Left colon (tissue), 2 donors: ENCODE results near the gene CHST9. TPM values are rescaled to one million over a fixed set of nuclear protein-coding genes. Genes with fewer than 3 reads are reported as not detected.

Experiments
- ATAC-seq: fragments of 200-7000 bp; cut with Tn5 transposase; one replicate; pipeline ENCODE4 v1.9.1; 2020; ENCODE audit warnings: mild to moderate bottlenecking, moderate library complexity
- DNase-seq, 2 donors: peaks; one replicate each; pipeline ENCODE4 v3.0.0-alpha.2; 2020
- intact Hi-C, 2 donors: fragments of 100-400 bp; cut with DNase I in 1 of 2; cut with micrococcal nuclease in 1 of 2; formaldehyde crosslinking; loops; one replicate each; pipeline versions ENCODE4 v1.11.2 to v1.14.0; 2022; cut with DNase I, micrococcal nuclease
- total RNA-seq, 2 donors: library from RNA; stranded (reverse); fragmentation: NEBNext Ultra II Directional; extraction: Animal tissue kit (Norgen Biotek cat#: 25700); gene quantifications; one replicate each; pipeline ENCODE4 v1.2.1, GENCODE V29; 2021
- donor health status: DM: no; HTN: no; CAD: no.
- donor health status: DM: yes; HTN: yes; CAD: no.

The CHST9 gene
- total RNA-seq, 2 donors from 2014 or later = 0.20 TPM; not detected in 1

DNA sequence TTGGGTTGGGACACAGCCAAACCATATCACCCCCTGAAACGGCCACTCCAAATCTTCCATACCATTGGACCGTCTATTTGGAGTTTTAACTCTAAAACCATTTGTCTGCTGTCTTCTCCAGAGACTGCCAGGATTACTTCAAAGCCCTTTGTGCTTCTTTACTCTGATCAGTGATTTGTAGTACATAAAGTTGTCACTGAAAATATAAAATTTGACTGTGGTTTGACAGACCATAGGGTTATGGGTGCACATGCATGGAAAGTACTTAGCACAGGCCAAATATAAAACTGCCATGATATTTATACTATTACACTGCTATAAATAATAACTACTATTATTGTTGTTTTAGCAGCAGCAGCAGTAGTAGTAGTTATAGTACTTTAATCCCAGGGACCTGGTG lies 265.9 kb downstream of the CHST9 start:
- ATAC-seq (no peak), DNase-seq (no peak)
- intact Hi-C loops = no loop called here

DNA sequence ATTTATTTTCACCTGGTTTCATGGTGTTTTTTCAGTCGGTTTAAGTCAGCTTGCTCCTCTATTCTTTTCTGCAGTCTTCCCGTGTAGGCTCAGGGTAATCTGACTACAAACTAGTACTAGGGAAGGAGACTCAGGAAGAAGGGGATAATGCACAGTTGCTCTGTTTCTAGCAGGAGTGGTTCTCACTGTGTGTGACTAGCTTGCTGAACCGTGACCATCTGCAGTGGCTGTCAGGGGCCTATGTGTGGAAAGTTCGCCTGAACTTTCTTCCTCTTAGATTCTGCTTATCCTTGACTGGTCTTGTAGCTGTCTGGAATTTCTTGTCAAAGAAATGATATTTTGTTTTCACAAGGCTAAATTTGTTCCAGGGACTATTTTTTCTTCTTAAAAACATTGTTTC lies 273.3 kb downstream of the CHST9 start:
- no peak for DNase-seq
- ATAC-seq = no peak
- intact Hi-C loops = no loop called here

DNA sequence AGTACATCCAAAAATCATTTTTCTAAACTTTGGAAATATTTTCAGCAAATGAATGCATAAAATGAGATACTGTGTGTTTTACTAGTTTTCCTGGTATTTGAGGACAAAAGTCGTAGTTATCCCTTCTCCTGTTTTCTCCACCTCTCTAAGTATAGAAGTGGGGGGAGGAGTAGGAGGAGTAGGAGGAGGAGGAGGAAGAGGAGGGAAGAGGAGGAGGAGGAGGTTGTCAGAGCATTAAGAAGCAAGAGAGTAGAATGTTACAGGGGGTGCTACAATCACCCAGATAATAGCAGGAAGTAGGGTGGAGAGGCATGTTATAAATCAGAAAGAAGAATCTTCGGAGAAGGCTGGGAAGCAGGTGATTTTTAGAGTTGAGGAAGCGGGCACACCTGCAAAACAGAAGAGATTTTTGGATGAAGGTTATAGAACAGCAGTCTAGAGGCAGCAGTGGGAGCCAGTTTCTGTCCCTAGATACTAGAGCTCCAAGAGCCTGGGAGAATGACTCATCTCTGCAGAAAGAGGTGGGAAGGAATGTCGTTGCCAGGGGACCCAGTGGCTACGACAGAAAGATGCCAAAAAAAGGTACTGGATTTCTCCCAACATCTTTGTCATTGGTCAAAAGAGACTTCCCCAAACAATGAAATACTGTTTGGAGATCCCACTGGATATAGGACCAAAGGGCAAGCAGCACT lies 275.4 kb downstream of the CHST9 start:
- intact Hi-C loops = no loop called here
- DNase-seq (no peak), ATAC-seq (no peak)

DNA sequence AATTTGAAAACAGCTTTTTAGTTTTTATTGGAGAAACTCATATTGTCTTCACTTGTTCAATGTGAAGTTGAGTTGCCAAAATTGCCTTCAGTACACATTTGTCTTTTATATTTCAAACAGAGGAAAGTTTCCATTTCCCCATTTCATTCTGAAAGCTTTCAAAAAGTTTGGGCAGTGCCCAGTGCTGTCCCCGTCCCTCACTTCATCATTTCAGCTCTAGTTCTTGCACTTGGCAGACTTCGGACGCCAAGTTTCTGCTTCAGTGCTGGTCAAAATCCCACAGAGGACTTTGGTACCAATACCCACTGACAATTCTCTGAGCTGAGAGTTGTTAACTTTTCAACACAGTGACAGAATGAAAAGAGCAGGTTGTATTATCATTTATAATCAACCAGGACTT lies 276.2 kb downstream of the CHST9 start:
- no peak for DNase-seq
- ATAC-seq = no peak
- intact Hi-C loops = no loop called here

DNA sequence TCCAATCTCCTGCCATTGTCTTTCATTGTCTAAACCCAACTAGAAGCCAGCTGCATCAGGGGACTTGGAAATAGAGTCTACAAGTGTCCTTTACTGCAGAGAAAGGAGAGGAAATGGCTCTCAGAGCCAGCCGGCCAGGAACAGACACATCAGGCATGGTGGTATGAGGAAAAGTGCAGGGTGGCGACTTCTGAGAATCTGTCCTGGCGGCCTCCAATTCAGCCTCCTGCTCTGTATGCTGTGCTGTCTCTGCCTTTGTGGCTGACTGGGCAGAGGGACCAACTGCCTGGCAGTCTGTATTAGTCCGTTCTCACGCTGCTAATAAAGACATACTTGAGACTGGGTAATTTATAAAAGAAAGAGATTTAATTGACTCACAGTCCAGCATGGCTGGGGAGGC lies 282.8 kb downstream of the CHST9 start:
- ATAC-seq = no peak
- DNase-seq = no peak
- intact Hi-C loops = no loop called here

DNA sequence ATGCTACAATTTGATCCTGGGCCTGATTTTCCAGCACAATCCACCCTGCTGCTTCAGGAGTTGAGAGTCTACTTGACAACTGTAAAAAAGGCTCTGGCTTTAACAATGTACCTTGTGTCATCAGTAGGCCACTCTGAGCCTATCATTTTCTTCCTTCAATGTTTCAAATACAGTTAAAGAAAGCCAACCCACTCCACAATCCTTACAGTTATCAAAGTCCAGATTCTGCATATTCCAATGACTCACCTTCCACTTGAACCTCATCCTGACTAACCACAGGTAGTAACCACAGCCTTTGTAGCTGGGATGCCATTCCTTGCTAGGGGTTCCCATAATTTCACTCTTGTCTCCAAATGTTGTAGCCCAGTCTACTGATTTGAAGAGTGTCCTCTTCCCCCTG lies 284.1 kb downstream of the CHST9 start:
- intact Hi-C loops = no loop called here
- DNase-seq = no peak
- no peak for ATAC-seq

DNA sequence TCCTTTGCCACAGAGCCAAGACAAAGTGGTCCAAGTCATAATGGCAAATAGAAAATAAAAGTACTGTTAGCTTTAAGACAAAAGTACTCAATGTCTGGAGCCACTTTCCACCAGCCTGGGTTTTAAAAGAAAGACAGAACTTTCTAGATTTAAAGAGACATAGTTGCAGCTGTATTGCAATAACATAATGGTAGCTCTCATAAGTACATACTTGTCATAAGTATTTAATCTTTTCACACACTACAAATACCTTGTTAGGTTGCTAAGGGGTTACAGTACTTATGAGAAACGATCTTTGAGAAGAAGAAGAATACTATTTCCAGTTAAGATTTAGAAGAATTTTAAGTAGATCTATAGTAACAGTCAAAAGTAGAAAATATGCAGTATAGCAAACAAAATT lies 290.7 kb downstream of the CHST9 start:
- no peak for ATAC-seq

DNA sequence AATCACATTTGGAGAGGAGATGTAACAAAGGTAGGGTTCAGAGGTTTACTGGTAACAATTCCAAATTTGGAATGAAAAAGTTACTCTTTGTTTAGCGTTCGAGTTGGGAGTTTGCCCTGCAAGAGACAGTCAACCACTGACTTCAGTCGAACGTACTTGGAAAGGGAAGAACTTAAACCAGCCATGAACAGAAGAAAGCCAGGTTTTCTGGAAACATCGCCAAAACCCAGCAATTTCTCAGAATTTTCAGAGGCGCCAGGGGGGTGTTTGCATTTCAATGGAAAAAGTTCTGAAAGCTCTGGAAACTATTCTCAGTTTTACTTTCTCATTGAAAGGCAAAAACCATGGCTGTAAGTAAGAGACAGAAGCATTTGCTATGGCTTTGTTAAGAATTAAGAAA lies 291.1 kb downstream of the CHST9 start:
- intact Hi-C loops = no loop called here
- ATAC-seq = no peak
- DNase-seq = no peak

More for the DNA sequence above, 290.7 kb downstream of the CHST9 start:
- DNase-seq = no peak
- intact Hi-C loops = no loop called here

DNA sequence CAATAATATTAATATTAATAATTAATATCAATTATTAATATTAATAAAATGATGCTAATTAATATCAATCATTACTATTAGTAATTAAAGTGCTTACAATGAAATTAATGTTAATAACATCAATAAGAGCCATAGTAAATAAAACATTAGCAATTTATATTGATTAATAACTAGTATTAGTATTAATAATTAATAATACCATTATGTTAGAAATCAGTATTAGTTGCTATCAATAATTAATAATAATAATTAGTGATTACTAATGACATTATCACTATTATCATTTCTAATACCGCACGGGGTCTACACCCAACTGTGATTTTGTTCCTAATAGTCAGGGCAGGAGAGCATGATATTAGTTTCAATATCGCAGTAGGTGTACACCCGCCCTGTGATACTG lies 296.8 kb downstream of the CHST9 start:
- ATAC-seq = no peak
- intact Hi-C loops = no loop called here
- no peak for DNase-seq

DNA sequence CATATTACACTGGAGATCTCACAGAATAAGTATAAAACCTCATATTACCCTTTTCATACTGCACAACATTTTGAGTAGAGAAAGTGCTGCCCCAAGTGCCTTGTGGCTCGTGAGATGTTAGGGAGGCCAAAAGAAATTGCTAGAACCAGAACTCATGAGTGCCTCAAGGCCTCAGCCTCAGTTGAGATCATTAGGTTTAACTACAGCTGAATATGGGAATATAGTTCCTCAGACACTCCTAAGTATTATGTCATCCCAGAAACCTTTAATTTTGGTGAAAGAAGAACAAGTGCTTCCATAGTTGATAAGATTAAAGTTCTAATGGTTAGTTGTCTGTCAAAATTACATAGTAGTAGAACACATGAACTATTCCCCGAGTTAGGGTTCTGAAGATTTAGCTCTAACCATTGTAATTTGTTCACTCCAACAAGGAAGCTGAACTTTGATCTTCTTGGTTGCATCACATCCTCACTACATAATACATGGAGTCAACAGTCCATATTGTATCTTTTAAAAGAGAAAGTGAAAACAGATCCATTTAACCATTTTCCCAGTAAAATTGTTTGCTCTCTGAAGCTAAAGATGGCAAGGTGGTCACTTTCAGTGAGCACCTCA lies 310.0 kb downstream of the CHST9 start:
- ATAC-seq = peak; percentile 99
- intact Hi-C loops = no loop called here
- DNase-seq = no peak

DNA sequence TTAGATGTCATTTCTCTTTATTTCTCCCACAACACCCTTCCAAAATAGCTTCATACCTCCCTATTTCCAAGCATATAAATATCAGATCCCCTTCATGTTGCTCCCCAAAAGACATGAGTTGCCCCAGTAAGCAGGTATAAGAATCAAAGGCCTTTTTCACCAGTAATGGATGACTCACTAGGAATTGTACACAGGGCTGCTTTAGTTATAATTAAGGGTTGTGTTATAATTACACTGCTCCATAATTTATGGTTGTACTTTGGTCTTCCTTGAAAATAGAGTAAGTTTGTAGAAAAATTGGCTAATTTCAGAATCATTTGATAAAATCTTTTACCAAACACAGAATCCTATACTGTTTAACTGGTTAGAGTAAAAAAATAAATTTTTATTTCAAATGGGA lies 310.8 kb downstream of the CHST9 start:
- ATAC-seq = peak; percentile 47
- intact Hi-C loops = no loop called here
- no peak for DNase-seq

DNA sequence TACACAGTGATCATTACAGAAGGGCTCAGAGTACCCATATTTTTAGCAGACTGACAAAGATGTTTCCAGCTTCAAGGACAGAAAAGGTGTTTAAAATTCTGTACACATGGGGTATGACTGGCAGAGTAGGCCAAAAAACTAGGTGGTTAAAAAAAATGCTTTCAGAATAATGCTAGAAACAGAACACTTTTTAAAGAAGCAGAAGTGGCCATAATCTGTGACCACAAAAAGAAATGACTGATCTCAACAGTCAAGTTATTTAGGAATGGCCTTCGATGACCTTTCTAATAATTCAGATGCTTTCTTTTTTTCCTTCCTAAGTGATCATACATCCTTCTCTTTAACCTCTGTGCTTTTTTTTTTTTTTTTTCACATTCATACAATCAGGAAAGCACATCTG lies 315.5 kb downstream of the CHST9 start:
- intact Hi-C loops = no loop called here

DNA sequence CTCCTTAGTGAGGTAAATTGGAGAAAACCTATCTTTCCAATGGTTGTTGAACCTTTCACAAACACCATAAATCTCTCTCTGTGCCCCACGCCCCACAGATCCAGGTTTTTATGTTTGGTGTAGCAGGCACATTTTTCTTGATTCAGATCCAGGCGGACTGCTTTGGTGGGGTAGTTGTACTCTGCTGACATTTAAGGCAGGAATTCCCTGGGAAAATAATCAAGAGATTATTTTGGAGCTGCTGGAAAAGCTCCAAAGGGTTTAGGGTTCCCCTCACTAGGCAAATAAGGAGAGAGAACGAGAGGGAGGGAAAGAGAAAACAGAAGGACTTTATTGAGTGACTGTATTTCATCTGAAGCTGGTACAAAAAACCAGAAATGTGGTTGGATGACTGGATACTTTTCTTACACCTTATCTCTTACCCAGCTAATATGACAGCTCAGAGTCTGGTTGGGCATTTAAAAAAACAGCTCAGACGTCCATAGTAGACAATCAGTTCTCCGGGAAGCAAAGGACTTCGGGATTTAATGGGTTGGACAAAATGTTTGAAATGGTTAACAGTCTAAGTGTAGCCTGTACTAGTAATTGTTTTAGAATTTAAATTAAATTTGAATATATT lies 316.0 kb downstream of the CHST9 start:
- DNase-seq (no peak), ATAC-seq (peak; percentile 70)
- intact Hi-C loops = no loop called here

More for the DNA sequence above, 315.5 kb downstream of the CHST9 start:
- DNase-seq (no peak), ATAC-seq (no peak)

DNA sequence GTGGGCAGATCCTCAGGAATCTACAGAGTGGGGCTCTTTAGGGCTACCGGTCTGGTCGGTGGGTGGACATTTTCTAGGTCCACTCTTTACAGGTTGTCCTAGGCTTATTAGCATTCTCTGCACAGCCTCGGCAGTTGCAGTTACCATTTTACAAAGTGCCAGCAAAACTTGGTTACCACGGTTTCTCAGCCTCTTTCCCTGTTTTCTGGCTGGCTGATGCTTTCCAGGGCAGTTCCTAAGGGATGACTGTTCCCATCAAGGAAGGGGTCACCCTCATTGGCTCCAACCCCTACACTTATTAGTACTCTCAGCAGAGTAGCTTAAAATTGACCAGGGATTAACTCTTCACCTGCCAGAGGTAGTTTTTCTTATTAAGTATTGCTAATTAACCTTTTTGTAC lies 317.6 kb downstream of the CHST9 start:
- ATAC-seq (no peak), DNase-seq (no peak)
- intact Hi-C loops = no loop called here

DNA sequence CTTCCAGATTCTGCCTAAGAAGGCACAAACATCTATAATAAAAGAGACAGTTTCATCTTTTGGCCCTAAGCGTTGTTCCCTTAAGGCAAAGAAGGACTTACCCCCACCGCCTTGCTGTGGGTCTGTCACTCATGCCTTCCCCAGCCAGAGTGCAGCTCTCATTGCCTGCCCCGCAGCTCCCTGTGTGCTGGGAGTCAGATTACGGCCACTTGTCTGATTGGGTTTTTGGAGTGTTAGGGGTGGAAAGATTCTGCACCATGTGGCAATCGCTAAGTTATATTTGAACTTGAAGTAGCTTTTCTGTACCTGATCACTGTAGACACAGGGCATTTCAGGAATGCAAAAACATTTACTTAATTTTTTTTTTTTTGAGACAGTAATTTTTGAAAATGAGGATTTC lies 319.6 kb downstream of the CHST9 start, which contains the start of gene AQP4:
TSS of gene AQP4 (minus strand) at position 151 of the 400 bp plus-strand sequence. CDS start at position 133, 18 bp downstream.
- ATAC-seq (no peak), DNase-seq (no peak)
- intact Hi-C loops = no loop called here

DNA sequence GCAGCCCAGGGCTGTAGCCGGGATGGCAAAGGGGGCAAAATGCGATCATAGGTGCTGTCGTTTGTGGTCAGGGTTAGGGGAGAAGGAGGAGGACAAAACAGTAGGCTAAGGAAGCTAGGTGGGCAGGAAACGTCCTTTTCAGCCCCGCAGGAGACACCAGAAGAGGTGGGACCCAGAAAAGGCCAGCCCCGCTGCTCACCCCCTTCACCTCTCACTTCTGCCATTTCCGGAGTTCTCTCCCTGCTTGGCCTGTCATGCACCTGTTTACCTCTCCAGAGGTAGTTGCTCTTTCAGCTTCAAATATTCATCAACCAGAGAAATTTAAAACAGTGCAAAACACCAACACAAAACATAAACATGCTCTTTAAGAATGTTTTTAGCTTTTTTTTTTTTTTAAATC lies 320.4 kb downstream of the CHST9 start:
- DNase-seq (no peak), ATAC-seq (no peak)
- intact Hi-C loops = no loop called here

DNA sequence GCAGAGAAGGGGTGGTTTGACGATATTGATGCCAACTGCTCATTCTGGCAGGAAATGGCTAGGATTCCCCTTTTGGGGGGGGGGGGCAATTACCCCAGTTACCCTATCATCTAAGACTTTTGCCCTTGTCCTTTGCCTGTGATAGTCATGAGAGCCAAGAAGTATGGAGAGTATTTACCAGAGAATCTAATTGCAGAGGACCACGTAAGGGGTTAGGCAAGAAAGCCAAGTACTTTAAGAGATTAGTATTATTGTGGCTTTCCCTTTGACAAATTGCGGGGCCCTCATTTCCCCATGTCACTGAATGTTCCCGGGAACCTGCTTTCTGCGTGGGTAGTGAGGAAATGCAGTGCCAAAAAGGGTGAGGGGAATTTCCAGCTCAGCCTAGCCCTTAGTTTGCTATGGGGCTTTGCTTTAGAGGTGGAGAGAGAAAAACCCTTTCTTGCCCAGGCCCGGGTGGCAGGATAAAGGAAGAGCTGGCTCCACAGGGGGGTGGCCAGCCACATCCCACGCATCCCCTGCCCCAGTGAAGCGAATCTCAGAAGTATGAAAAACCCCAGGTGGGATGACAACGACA lies 321.1 kb downstream of the CHST9 start:
- ATAC-seq (no peak), DNase-seq (no peak)
- intact Hi-C loops = no loop called here

DNA sequence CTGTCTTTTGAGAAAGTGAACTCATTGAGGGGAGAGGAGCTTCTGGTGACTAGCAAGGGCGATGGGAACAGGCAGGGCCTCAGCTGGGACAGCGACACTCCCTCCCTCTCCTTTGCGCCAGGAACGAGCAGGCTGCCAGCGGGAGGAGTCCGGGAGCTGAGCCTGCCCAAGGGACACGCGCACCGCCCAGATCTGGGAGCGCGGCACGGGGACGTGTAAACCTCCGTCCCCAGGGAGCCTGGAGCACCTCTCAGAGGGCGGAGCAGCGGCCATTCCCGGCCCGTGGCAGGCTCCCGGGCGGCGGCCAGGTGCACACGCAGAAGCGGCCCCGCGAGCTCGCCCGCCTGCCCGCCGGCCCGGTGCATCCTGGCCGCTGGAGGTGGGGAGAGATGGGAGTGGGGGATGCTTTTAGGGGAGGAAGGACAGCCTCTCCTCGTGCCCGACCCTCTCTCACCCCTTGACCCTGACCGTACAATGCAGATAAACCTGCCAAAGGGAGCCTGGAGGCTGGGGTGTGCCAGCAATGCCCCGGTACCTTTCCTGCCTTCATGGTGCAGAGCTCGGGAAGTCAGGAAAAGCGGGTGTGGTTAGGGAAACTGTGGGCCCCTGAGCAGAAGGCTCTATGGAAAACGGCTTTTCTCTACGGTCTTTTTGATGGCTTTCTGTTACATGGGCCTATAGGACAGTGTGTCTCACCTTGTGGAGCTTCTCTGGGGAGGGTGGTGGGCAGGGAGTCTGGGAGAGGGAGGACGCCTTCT lies 321.8 kb downstream of the CHST9 start:
- intact Hi-C loops = no loop called here
- peak; percentile 67 to 74 for DNase-seq
- ATAC-seq = peak; percentile 100

DNA sequence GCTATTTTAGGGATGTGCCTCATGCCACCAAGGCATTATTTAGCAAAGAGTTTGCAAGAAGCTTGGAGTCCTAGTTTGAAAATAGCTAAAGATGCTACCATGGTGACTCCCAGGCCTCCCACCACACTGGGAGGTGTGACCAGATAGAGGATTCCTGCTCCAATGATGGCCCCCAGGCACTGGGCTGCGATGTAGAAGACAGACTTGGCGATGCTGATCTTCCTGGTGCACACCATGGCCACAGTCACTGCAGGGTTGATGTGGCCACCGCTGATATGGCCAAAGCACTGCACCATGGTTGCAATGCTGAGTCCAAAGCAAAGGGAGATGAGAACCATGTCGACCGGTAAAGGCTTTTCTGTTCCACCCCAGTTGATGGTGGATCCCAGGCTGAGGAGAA lies 323.0 kb downstream of the CHST9 start:
- intact Hi-C loops = no loop called here
- no peak for DNase-seq
- ATAC-seq = no peak
